SK-N-SH (cell line): Measurements from ENCODE around the gene TMEM106C. TPM values are rescaled to one million over a fixed set of nuclear protein-coding genes. Genes with fewer than 3 reads are reported as not detected.

Experiments used
- CTCF ChIA-PET: fragments of 300-600, 350-600 bp; formaldehyde crosslinking; extraction: SDS; loops from one replicate; lab custom pipeline; 2021; lab: Yijun Ruan, JAX
- POLR2A ChIA-PET: fragments of 350-600 bp; sonication (Branson Sonifier 250); formaldehyde crosslinking; extraction: SDS; loops from one replicate; lab custom pipeline; 2020; ENCODE audit warnings: antibody characterized with exemption, inconsistent platforms; lab: Yijun Ruan, JAX
- DNase-seq: peaks from one replicate; pipeline ENCODE4 v3.0.0; 2012
- H2AFZ ChIP-seq: fragments of 200-600 bp; sonication (generic); 2 replicates; pipeline ENCODE4 v1.8.1; 2016; ENCODE audit warnings: antibody characterized with exemption, mild to moderate bottlenecking, low read depth
- H3F3A ChIP-seq: fragments of 200-600 bp; sonication (generic); replicated peaks from 2 replicates; pipeline ENCODE3; 2016; ENCODE audit warnings: antibody characterized with exemption, mild to moderate bottlenecking; ENCODE audit not compliant: insufficient read depth
- H3K27ac ChIP-seq, 2 experiments: fragments of 200-500 bp in 1 of 2; fragments of 200-600 bp in 1 of 2; sonication (Bioruptor generic) in 1 of 2; sonication (generic), shearing (Covaris generic) in 1 of 2; 2 replicates each; pipeline versions ENCODE4 v1.5.1 to v1.6.1; 2014 to 2016; ENCODE audit warnings: low read depth in 2 of 2, inconsistent platforms in 1 of 2, low read length in 1 of 2, mild to moderate bottlenecking in 1 of 2, mixed read lengths in 1 of 2
- H3K27me3 ChIP-seq: fragments of 200-600 bp; sonication (generic), shearing (Covaris generic); 2 replicates; pipeline ENCODE4 v1.6.1; 2016; ENCODE audit warnings: mixed run types; ENCODE audit not compliant: insufficient read depth
- H3K36me3 ChIP-seq, 2 experiments: fragments of 200-500 bp in 1 of 2; fragments of 200-600 bp in 1 of 2; sonication (Bioruptor generic) in 1 of 2; sonication (generic) in 1 of 2; replicated peaks in 1 of 2; 2 replicates each; pipeline versions ENCODE3 to v1.5.1; 2014 to 2016; ENCODE audit warnings: low read length in 1 of 2, mild to moderate bottlenecking in 1 of 2; ENCODE audit not compliant: insufficient read depth in 2 of 2, control insufficient read depth in 1 of 2
- H3K4me1 ChIP-seq, 2 experiments: fragments of 200-500 bp in 1 of 2; fragments of 200-600 bp in 1 of 2; sonication (Bioruptor generic) in 1 of 2; sonication (generic), shearing (Covaris generic) in 1 of 2; 2 replicates each; pipeline versions ENCODE4 v1.5.1 to v1.6.1; 2014 to 2016; ENCODE audit warnings: low read depth in 1 of 2, low read length in 1 of 2, mixed run types in 1 of 2; ENCODE audit not compliant: insufficient read depth in 2 of 2, control insufficient read depth in 1 of 2
- H3K4me2 ChIP-seq: fragments of 200-600 bp; sonication (generic), shearing (Covaris generic); 2 replicates; pipeline ENCODE4 v1.6.1; 2017; ENCODE audit warnings: mixed run types
- H3K4me3 ChIP-seq, 2 experiments: fragments of 200-500 bp in 1 of 2; fragments of 200-600 bp in 1 of 2; sonication (Bioruptor generic) in 1 of 2; sonication (generic), shearing (Covaris generic) in 1 of 2; 2 replicates each; pipeline versions ENCODE4 v1.5.1 to v1.8.1; 2014 to 2016; ENCODE audit warnings: low read depth in 2 of 2, inconsistent platforms in 1 of 2, low read length in 1 of 2, mild to moderate bottlenecking in 1 of 2, mixed read lengths in 1 of 2, moderate library complexity in 1 of 2
- H3K79me2 ChIP-seq: fragments of 200-600 bp; sonication (generic); 2 replicates; pipeline ENCODE4 v1.8.1; 2017; ENCODE audit warnings: mild to moderate bottlenecking; ENCODE audit not compliant: insufficient read depth
- H3K9ac ChIP-seq: fragments of 200-600 bp; sonication (generic); 2 replicates; pipeline ENCODE4 v1.6.1; 2017; ENCODE audit warnings: mixed run types
- H3K9me2 ChIP-seq: fragments of 200-600 bp; sonication (generic); 2 replicates; pipeline ENCODE4 v1.6.1; 2017; ENCODE audit warnings: mixed run types
- H3K9me3 ChIP-seq: fragments of 200-600 bp; sonication (generic); 2 replicates; pipeline ENCODE4 v1.6.1; 2017; ENCODE audit warnings: mixed run types, mild to moderate bottlenecking, moderate library complexity
- H4K20me1 ChIP-seq: fragments of 200-600 bp; sonication (generic); 2 replicates; pipeline ENCODE4 v1.6.1; 2017; ENCODE audit warnings: mild to moderate bottlenecking, mixed run types; ENCODE audit not compliant: insufficient read depth
- CHD2 ChIP-seq: fragments of 150-350 bp; IDR thresholded peaks from 2 replicates; pipeline ENCODE4 v1.6.1; 2018; ENCODE audit warnings: low read length; ENCODE audit not compliant: partially characterized antibody
- ELF1 ChIP-seq: IDR thresholded peaks from 2 replicates; pipeline ENCODE4 v1.4.0; 2012
- FOXJ3 ChIP-seq: sonication (generic); formaldehyde crosslinking; IDR thresholded peaks from 2 replicates; pipeline ENCODE4 v1.5.1; 2020; ENCODE audit warnings: mild to moderate bottlenecking, missing genetic modification reagents
- FOXM1 ChIP-seq: IDR thresholded peaks from 2 replicates; pipeline ENCODE4 v1.4.0; 2012; ENCODE audit warnings: low read depth, mild to moderate bottlenecking
- GABPA ChIP-seq: IDR thresholded peaks from 2 replicates; pipeline ENCODE4 v1.4.0; 2012; ENCODE audit warnings: low read depth, mild to moderate bottlenecking
- JUND ChIP-seq: IDR thresholded peaks from 2 replicates; pipeline ENCODE4 v1.4.0; 2012
- MEF2A ChIP-seq: IDR thresholded peaks from 2 replicates; pipeline ENCODE4 v1.4.0; 2012; ENCODE audit warnings: low read depth, borderline replicate concordance
- MXI1 ChIP-seq: IDR thresholded peaks from 2 replicates; pipeline ENCODE4 v1.6.1; 2012; ENCODE audit warnings: mild to moderate bottlenecking, low read depth, low read length, improper control_type of control experiment
- NRF1 ChIP-seq: IDR thresholded peaks from 2 replicates; pipeline ENCODE4 v1.6.1; 2012; ENCODE audit warnings: low read depth, mild to moderate bottlenecking, low read length
- TCF12 ChIP-seq: IDR thresholded peaks from 2 replicates; pipeline ENCODE4 v1.4.0; 2012
- WGBS: methylation state at CpG from one replicate; pipeline ENCODE4 v1.1.6; 2017; ENCODE audit warnings: low lambda C conversion rate; 5-methylcytosine and 5-hydroxymethylcytosine counted together
- polyA plus RNA-seq, 3 experiments: library from polyadenylated mRNA; depleted of rRNA; stranded (reverse); fragments of >200 nt; gene quantifications; 2 replicates each; pipeline ENCODE4 v1.2.3, GENCODE V29; 2012
- TF ChIP-seq, protein P1 (sequence below): IDR thresholded peaks from 2 replicates; pipeline ENCODE4 v1.4.0; 2012; ENCODE audit warnings: low read depth, borderline replicate concordance
- TF ChIP-seq, protein P2 (sequence below): IDR thresholded peaks from 2 replicates; pipeline ENCODE4 v1.4.0; 2012; ENCODE audit warnings: low read depth, borderline replicate concordance

Gene TMEM106C
- polyA plus RNA-seq, 1 of the 3 experiments (the other 2 are of a cell fraction), result 133 TPM

DNA sequence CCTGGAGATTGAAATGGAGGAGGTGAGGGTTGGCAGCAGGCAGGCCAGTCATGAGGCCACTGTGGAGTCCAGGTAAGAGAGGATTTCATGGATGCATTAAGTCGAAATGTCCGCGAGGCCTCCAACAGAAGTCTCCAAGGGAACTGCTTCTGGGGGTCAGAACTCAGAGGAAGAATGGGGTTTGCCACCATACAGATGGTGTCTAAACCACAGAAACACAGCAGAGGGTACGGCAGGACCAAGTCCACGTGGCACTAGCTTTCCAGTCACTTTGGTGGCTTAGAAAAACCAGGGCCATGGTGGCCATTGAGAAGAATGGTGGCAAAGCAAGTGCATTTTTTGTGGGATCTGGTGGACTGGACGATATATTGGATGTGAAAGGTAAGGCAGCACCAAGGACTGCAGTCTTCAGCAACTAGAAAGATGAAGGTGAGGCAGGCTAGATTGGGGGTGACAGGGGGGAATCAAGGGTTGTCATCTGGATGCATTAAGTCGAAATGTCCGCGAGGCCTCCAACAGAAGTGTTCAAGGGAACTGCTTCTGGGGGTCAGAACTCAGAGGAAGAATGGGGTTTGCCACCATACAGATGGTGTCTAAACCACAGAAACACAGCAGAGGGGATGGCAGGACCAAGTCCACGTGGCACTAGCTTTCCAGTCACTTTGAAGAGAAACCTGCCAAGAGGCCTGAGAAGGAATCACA is 22.5 kb upstream of the TMEM106C start:
- Histone ChIP-seq H3K9me3 (no peaks in the 10 kb centered on the region), H3K36me3 (no peaks in the 10 kb centered on the region), H3K9ac (no peak overlapping the region), H3K9me2 (no peaks in the 10 kb centered on the region), H3K4me3 (no peak overlapping the region), H2AFZ (no peak overlapping the region)
- CTCF ChIA-PET, result interaction anchor here (0.7 to 4.2 kb wide), 3 partner anchors 8 to 36 kb away, joined by 3 to 34 read pairs (median 3); no protein-coding TSS in a partner anchor
- POLR2A ChIA-PET, result no interaction called here
- TF ChIP-seq MEF2A, result no peak
- TF ChIP-seq, protein P1, sequence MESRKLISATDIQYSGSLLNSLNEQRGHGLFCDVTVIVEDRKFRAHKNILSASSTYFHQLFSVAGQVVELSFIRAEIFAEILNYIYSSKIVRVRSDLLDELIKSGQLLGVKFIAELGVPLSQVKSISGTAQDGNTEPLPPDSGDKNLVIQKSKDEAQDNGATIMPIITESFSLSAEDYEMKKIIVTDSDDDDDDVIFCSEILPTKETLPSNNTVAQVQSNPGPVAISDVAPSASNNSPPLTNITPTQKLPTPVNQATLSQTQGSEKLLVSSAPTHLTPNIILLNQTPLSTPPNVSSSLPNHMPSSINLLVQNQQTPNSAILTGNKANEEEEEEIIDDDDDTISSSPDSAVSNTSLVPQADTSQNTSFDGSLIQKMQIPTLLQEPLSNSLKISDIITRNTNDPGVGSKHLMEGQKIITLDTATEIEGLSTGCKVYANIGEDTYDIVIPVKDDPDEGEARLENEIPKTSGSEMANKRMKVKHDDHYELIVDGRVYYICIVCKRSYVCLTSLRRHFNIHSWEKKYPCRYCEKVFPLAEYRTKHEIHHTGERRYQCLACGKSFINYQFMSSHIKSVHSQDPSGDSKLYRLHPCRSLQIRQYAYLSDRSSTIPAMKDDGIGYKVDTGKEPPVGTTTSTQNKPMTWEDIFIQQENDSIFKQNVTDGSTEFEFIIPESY, result no peak
- TF ChIP-seq FOXJ3, result no peak
- TF ChIP-seq, all 33 proteins: peak for 0
- Histone ChIP-seq H3K27me3 (no peaks in the 10 kb centered on the region), H3K4me2 (no peak overlapping the region), H3K27ac (no peak overlapping the region), H3F3A (no peaks in the 10 kb centered on the region), H3K4me1 (peaks cover 0 to 2% of the 10 kb centered on the region in 2 experiments; a peak in 1 of 4 replicates), H3K79me2 (no peaks in the 10 kb centered on the region), H4K20me1 (no peaks in the 10 kb centered on the region)
- WGBS, result 72% methylated on average over 10 of the region's 10 CpGs
- DNase-seq, result no peak

DNA sequence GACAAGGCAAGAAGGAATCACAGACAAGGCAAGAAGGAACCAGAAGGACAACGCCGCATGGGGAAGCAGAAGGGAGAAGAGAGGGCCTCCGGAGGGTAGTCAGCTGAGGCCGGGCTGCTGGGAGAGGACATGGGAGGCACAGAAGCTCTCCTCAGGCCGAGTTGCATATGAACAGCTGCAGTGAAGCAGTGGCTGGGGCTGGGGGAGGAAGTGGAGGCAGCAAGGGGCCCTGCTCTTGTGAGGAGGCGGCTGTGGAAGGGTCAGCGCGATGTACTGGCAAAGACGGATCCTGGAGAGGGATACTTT is 22.0 kb upstream of the TMEM106C start:
- H3F3A ChIP-seq, result no peaks in the 10 kb centered on the region
- H3K4me3 ChIP-seq, result no peak overlapping the region
- H3K27me3 ChIP-seq, result no peaks in the 10 kb centered on the region
- ChIA-PET POLR2A (no interaction called here), CTCF (interaction anchor here (1.2 to 4.2 kb wide), 2 partner anchors 8 to 31 kb away, joined by 3 to 34 read pairs; no protein-coding TSS in a partner anchor)
- H3K27ac ChIP-seq, result no peak overlapping the region
- H3K4me1 ChIP-seq, result peaks cover 0 to 2% of the 10 kb centered on the region in 2 experiments; a peak in 1 of 4 replicates
- H2AFZ ChIP-seq, result no peak overlapping the region
- WGBS, result 86% methylated on average over 6 of the region's 9 CpGs
- H4K20me1 ChIP-seq, result no peaks in the 10 kb centered on the region
- no peak overlapping the region for H3K9ac ChIP-seq
- H3K9me3 ChIP-seq, result no peaks in the 10 kb centered on the region
- H3K36me3 ChIP-seq, result no peaks in the 10 kb centered on the region
- TF ChIP-seq FOXM1 (no peak), JUND (no peak), NRF1 (no peak), TCF12 (no peak), MXI1 (no peak), ELF1 (no peak), CHD2 (no peak), GABPA (no peak)
- TF ChIP-seq, protein P2, sequence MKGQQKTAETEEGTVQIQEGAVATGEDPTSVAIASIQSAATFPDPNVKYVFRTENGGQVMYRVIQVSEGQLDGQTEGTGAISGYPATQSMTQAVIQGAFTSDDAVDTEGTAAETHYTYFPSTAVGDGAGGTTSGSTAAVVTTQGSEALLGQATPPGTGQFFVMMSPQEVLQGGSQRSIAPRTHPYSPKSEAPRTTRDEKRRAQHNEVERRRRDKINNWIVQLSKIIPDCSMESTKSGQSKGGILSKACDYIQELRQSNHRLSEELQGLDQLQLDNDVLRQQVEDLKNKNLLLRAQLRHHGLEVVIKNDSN, result no peak
- H3K4me2 ChIP-seq, result no peak overlapping the region
- DNase-seq, result no peak
- H3K9me2 ChIP-seq, result no peaks in the 10 kb centered on the region
- H3K79me2 ChIP-seq, result no peaks in the 10 kb centered on the region
